Right ventricle myocardium inferior (tissue), 1 donor: ENCODE measurements around the gene GNB4. TPM values are rescaled to one million over a fixed set of nuclear protein-coding genes. Genes with fewer than 3 reads are reported as not detected.

ENCODE experiments used
- ATAC-seq: fragments of 200-7000 bp; cut with Tn5 transposase; one replicate; pipeline ENCODE4 v1.9.1; 2020; ENCODE audit warnings: mild to moderate bottlenecking, moderate library complexity
- DNase-seq: peaks from one replicate; pipeline ENCODE4 v3.0.0; 2021; ENCODE audit errors: missing footprints
- intact Hi-C: fragments of 100-400 bp; cut with DNase I; formaldehyde crosslinking; loops from one replicate; pipeline ENCODE4 v1.11.0; 2022
- long read RNA-seq: library from polyadenylated mRNA; unstranded; transcript quantifications from one replicate; pipeline ENCODE4 v2.0.0, GENCODE V29; 2021
- total RNA-seq: library from RNA; stranded (reverse); fragmentation: NEBNext Ultra II Directional; extraction: Animal tissue kit (Norgen Biotek cat#: 25700); gene quantifications from one replicate; pipeline ENCODE4 v1.2.1, GENCODE V29; 2021
- donor health status: DM: no; HTN: yes; CAD: no; lungs with severe emphysema.

Gene GNB4
- total RNA-seq = 15.8 TPM
- long read RNA-seq, full-length matches to known transcripts = 4 of 5 reads
- long read RNA-seq, partial matches to known transcripts = 1 of 5 reads
- long read RNA-seq, other reads (novel, unspliced or antisense) = 0 of 5 reads

GRCh38 chr3:179451265-179452175 lies at the start of gene GNB4:
Gene GNB4 (minus strand): TSS chr3:179451470. CDS start chr3:179426200, 25,270 bp downstream.
- peak; percentile 94 for DNase-seq
- intact Hi-C loops = no loop called here
- peak; percentile 95 for ATAC-seq

GRCh38 chr3:179495483-179495882 lies 44.2 kb upstream of the GNB4 start:
- intact Hi-C loops = no loop called here
- ATAC-seq = no peak
- DNase-seq = no peak

GRCh38 chr3:179493260-179493659 lies 42.0 kb upstream of the GNB4 start:
- no peak for ATAC-seq
- intact Hi-C loops = no loop called here
- no peak for DNase-seq

GRCh38 chr3:179488213-179488612 lies 36.9 kb upstream of the GNB4 start:
- no peak for DNase-seq
- ATAC-seq = no peak
- intact Hi-C loops = no loop called here

GRCh38 chr3:179486806-179487205 lies 35.5 kb upstream of the GNB4 start:
- intact Hi-C loops = no loop called here
- DNase-seq (no peak), ATAC-seq (no peak)

GRCh38 chr3:179482857-179483256 lies 31.6 kb upstream of the GNB4 start:
- ATAC-seq (no peak), DNase-seq (no peak)
- intact Hi-C loops = no loop called here

GRCh38 chr3:179476215-179476614 lies 24.9 kb upstream of the GNB4 start:
- DNase-seq = no peak
- intact Hi-C loops = loop anchor here (5.0 kb wide), 1 partner anchor 49 kb away; no protein-coding TSS in a partner anchor
- peak; percentile 23 for ATAC-seq

GRCh38 chr3:179474480-179474879 lies 23.2 kb upstream of the GNB4 start:
- ATAC-seq (no peak), DNase-seq (no peak)
- intact Hi-C loops = no loop called here

- no peak for DNase-seq
- no peak for ATAC-seq
- intact Hi-C loops = no loop called here
Measured at GRCh38 chr3:179473565-179473964, 22.3 kb upstream of the GNB4 start.

- intact Hi-C loops = no loop called here
Measured at GRCh38 chr3:179464323-179465092, 13.2 kb upstream of the GNB4 start.

GRCh38 chr3:179463319-179463718 lies 12.0 kb upstream of the GNB4 start:
- DNase-seq = no peak
- ATAC-seq = no peak
- intact Hi-C loops = no loop called here

More at GRCh38 chr3:179464323-179465092, 13.2 kb upstream of the GNB4 start:
- peak; percentile 67 for DNase-seq
- no peak for ATAC-seq

- no peak for DNase-seq
- intact Hi-C loops = no loop called here
- no peak for ATAC-seq
Measured at GRCh38 chr3:179460260-179460659, 9.0 kb upstream of the GNB4 start.

GRCh38 chr3:179455954-179456353 lies 4.7 kb upstream of the GNB4 start:
- ATAC-seq (no peak), DNase-seq (no peak)
- intact Hi-C loops = no loop called here

- DNase-seq (no peak), ATAC-seq (no peak)
- intact Hi-C loops = no loop called here
Measured at GRCh38 chr3:179454887-179455286, 3.6 kb upstream of the GNB4 start.

GRCh38 chr3:179453967-179454366 lies 2.7 kb upstream of the GNB4 start:
- ATAC-seq (no peak), DNase-seq (no peak)
- intact Hi-C loops = no loop called here

- ATAC-seq = no peak
- no peak for DNase-seq
- intact Hi-C loops = no loop called here
Measured at GRCh38 chr3:179452872-179453271, 1.6 kb upstream of the GNB4 start.

- DNase-seq (no peak), ATAC-seq (no peak)
- intact Hi-C loops = no loop called here
Measured at GRCh38 chr3:179452176-179452564, 900 bp upstream of the GNB4 start.

GRCh38 chr3:179450901-179451264 lies 387 bp downstream of the GNB4 start:
- peak; percentile 86 for ATAC-seq
- intact Hi-C loops = no loop called here
- DNase-seq = peak; percentile 79

GRCh38 chr3:179450261-179450701 lies 989 bp downstream of the GNB4 start:
- intact Hi-C loops = no loop called here
- ATAC-seq (no peak), DNase-seq (no peak)

- DNase-seq = no peak
- intact Hi-C loops = loop anchor here (5.0 kb wide), 1 partner anchor 78 kb away; no protein-coding TSS in a partner anchor
- no peak for ATAC-seq
Measured at GRCh38 chr3:179449636-179450035, 1.6 kb downstream of the GNB4 start.
